Stimulated activated CD8-positive, alpha-beta memory T cell treated with anti-CD3 and anti-CD28 coated beads, Interleukin-7, amount 100 ng/mL, for 1 hour (primary cell): Measurements from ENCODE around the gene MAFB.
A peak's percentile ranks its signal among the peaks of the same experiment; 100 is the strongest.

ENCODE experiments used
- DNase-seq, 2 donors: peaks; one replicate each; pipeline ENCODE4 v3.0.0-alpha.2; 2020; ENCODE audit warnings: low read depth in 2 of 2

MAFB gene

DNA sequence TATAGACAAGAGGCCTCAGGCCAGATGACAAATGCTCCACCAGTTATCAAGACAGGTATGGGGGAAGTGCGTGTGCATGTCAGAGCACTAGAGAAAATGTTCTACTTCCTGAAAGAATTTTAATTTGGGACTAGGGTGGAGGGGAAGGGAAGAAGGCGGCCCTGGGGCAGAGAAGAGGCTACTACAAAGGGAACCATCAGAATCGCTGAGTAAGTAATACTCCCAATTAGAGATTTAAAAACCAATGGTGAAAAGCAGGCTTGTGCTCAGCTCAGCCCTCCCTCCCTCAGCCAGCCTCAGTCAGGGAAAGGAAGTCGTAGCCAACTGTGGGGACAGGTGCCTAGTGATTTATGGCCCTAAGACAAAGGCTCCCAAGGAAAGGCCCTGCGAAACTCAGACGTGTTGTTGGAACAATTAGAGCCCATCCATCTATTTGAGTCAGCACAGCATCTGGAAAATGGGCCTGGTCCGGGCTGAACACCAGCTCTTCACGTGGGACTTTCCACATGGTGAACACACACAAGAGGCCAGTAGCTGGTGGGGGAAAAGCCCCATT, 15.0 kb upstream of the MAFB start:
- DNase-seq: no peak

DNA sequence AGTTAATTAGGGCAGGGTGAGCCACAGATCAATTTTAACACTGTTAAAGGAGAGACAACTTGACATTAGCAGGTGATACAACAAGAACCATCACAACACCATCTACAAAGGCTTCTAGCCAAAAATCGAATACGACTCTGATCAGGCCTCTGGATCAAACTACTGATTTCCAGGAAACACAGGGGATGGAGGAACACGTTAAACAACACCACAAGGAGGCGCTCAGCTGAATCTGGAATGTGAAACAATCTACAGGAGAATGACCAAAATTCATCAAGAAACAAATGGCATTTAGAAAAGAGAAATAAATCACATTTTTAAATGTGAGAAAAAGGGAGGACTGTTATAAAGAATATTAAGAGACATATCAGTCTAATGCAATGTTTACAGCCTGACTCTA, 13.5 kb upstream of the MAFB start:
- no peak for DNase-seq

DNA sequence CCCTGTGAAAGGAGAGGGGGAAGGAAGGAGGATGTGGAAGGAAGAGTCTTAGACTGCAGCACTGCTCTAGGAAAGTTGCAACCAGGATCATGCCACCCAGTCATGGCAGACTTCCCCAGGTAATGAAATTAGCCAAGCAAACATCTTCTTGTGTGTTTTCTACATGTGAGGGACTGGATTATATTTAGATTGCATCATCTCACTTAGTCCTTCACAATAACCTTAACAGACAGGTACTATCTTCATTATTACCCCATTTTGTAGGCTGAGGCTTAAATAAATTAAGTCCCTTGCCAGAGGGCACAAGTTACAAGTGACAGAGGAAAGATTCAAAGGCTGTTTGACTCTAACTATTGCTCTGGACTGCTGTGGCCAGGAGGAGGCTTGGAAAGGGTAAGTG, 9.7 kb upstream of the MAFB start:
- no peak for DNase-seq

DNA sequence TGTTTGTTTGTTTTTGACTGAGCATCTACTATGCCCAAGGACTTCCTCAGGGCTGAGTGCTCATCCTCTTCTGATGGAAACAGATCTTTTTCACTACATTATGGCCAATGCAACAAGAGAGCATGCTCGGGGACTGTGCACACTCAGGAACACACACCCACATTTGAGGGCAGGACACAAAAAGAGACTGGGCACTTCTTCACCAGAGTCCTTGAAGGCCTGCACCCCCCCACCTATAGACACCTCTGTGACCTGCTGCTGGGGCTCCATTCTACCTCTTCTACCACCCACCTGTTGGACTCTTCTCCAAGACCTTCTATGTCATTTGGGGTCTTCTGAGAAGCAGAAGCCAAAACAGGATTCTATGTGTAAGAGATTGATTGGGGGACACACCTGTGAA, 9.2 kb upstream of the MAFB start:
- no peak for DNase-seq

DNA sequence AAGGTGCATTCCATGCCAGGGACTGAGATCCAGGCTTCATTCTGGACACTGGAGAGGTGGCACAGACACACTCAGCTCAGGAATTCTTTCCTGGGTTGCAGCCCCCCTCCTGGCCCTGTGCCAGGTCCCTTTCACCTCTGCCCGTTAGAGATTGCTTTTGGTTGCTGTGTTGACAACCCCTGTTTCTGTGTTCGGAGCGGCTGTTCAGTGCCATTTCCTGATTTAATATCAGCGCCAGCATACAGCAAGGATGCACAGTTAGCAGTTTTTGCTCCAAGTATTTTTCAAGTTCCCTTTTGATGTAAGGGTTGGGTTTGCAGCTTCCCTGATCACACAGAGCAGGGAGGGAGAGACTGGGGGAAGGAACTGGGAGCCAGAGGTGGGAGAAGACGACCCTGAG, 8.5 kb upstream of the MAFB start:
- no peak for DNase-seq

DNA sequence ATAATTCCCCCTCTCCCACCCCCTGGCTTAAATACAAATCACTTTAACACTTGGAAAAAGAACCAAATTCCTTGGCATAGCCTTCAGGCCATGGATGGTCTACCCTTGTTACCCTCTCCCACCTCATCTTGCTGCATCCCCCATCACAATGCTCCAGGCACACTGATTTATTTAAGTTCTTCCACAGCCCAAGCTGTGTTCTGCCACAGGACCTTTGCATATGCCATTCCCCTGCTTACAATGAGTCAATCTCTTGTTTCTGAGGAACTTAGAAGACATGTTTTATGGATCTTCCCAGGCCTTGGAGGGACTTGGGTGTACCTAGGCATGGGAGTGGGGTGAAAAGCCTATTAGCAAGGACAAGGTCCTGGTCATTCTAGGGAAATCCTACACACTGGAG, 6.2 kb upstream of the MAFB start:
- no peak for DNase-seq

DNA sequence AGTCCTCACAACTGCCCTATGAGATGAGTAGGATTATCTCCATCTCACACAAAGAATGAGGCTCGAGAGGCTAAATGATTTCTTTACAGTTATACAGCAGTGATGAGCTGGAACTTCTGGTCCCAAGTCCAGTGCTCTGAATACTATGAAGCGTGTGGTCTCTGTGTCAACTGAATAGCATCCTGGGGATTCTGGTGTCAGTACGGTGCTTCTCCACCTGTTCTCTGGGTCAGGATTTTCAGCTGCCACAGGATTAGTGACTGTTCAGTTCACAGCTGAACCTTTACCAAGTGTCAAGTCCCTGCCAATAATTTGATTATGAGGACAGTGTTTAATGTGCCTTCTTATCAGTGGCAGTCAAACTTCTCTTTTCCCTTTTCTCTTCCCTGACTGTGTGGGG, 5.2 kb upstream of the MAFB start:
- no peak for DNase-seq

DNA sequence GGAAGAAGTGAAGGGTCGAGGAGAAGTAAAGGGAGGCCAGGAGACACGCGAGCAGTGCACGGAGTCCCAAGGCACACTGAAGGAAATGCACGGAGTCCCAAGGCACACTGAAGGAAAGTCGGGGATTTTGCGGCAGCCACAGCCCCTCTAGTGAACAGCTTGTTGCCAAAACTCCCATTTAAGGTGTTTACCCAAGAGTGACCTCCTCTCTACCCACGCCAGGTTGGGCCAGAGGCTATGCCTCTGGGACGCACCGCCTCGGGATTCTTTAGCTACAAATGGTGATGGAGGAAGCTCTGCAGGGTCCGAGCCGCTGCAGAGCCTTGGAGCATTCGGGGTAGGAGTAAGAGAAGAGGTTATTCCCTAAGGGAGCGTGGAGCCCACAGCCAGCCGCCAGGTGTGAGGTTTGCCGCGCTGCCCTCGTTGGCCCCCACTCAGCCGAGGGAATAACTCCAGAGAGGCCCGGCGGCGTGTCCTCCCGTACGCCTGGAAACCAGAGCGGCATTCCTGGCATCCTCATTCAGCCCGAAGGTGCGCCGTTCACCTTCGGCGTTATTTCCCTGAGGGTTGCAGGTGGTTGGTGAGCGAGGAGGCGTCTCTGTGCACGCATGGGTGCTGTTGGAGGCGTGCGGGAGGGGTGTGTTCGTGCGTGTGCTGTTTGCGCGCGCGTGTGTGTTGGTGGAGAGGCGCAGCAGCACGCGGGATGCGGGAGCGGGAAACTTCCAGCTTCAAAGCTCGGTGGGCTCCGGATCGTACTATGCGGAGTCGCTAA, 3.4 kb upstream of the MAFB start:
- DNase-seq: no peak

DNA sequence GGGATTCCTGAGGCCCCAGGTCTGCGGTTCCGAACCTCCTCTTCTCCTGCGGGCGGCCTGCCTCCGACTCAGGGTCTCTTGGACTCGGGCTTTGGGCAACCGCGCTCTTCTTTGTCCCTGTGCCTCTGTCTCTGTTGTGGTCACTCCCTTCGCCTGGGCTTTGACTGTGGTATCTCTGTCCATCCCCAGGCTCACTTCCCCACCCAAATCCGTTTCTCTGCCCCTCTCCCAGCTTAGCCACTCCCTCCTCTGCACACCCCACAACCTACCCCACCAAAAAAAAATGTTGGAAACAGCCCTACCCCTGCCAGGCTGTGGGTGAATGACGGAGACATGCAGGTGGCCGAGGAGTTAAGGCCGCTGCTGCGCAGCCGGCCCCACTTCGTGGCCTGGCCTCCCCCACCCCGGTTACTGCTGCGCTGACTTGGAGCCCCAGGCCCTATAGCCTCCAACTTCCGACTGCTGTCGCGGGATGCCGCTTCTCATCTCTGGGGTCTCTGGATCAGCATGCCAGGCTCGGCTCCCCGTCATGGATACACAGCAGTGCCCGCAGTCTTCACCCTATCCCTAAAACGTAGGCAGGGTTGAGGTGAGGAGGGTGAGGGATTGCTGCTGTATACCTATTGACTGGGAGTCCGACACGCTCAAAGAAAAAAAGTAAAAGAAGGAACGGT, 2.7 kb upstream of the MAFB start:
- DNase-seq: no peak

DNA sequence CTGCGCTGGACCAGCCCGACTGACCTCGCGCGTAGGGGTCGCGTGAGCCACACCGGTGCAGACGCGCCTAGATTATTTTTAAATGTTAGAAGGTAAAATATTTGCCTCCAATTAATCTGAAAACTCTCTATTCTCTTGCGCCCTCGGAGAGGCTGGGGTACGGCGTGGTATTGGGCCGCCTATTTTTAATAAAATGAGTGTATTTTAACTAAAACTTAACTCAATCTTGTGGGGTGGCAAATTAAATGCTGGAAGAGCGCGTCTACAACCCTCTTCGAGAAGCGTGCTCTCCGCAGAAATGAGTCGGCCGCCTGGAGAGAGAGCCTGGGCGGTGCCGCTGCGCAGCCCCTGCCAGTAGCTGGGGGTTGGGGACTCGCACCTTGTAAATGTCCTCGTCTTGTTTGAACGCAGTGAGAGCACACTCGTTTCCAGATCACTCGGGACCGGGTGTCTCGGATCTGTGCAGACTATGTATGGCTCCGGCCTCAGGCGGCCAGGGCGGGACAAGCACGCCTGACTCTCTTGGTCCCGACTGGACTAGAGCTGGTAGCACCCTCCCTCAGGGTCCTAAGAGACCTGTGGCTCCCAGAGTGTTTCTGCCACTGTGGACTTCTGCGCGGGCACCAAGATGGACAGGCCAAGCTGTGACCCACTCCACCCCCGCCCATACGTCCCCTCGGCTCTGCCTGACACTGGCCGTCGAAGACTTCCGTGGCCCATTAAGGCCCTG, 2.0 kb upstream of the MAFB start:
- DNase-seq: no peak

DNA sequence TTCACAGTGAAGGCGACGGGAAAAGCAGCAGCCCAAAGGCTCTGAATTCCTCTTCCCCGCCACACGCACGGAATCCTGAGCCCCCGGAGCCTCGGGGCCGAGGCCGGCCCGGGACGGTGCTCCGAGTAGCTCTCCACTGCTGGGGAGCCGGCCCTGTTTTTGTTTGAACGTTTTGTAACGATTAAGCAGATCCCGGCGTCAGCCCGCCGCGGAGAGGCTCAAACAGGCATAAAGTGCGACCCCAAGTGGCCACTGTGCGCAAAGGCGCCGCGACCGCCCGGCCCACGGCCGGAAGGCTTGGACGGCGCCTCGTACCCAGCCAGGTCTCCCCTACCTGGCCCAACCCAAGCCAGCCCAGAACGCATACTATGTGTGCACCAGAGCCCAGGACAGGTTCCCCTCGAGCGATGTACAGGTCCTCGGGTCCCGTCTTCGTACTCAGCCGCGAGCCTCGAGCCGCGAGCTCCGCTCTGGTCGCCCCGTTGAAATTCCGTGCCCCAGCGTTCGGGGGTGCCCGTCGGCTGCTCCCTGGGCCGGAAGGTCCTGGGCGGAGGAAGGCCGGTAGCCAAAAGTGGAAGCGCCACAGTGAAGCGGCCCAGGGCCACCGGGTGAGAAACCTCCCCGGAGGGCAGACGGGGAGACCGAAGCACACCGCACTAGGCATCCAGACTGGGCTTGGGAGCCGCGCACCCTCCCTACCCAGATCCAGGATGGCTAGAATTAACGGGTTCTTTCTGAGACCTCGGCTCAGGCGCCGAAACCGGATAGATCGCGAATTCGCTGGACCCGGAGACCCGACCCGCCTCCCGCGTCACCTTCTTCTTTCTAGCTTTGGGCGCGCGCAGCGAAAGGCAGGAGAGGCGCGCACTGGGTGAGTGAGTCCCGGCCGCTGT, 1.2 kb upstream of the MAFB start:
- DNase-seq: peak in 1 of 2 donors; percentile 23

DNA sequence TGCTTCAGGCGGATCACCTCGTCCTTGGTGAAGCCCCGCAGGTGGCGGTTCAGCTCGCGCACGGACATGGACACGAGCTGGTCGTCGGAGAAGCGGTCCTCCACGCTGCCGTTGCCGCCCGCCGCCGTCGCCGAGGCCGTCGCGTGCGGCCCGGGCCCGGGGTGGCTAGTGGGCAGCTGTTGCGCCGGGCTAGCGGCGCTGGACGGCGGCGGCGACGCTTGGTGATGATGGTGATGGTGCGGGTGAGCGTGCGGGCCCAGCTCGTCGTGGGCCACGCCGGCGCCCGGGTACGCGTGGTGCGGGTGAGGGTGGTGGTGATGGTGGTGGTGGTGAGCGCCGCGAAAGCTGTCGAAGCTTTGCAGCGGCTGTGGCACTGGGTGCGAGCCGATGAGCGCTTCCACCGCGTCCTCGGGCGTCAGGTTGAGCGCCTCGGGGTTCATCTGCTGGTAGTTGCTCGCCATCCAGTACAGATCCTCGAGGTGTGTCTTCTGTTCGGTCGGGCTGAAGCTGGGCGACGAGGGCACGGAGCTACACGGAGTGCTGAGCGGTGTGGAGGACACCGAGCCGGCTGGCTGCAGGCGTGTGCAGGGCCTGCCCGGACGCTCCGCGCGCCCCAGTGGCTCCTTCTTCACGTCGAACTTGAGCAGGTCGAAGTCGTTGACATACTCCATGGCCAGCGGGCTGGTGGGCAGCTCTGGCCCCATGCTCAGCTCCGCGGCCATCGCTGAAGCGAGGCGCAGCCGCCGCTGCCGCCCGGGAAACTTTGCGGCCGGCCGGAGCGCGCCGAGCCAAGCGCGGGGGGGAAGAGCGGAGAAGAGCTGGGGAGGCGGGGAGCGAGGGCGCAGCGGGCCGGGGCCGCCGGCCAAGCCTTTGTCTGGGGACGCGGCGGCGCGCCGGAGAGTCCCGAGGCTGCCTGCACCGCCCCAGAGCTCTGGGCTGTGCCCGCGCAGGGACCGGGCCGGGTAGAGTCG, 622 bp downstream of the MAFB start:
- DNase-seq: no peak

DNA sequence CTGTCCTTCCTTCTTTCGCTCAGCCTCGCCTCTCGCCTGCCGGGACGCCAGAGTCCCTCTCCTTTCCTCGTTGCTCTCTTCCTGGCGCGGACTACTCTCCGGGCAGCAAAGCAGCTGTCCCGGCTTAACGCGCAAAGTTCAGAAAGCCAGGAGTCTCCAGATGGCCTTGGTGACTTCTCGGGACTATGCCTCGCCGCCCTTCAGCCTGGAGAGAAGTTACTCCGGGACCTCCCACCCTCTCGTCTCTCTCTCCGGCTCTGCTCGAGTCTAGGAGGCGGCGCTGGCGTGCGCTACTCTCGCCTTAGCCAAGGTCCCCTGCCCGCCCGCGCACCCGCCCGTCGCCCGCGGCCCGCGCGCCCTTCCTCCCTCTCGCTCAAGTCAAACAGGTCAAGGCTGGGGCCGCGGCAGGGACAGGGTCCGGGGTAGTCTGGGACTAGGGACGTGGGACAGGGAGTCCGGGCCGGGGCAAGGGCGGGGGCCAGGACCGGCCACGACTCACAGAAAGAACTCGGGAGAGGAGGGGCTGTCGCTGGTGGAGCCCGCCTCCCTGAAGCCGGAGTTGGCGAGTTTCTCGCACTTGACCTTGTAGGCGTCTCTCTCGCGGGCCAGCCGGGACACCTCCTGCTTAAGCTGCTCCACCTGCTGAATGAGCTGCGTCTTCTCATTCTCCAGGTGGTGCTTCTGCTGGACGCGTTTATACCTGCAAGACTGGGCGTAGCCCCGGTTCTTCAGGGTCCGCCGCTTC, 1.5 kb downstream of the MAFB start:
- DNase-seq: no peak

DNA sequence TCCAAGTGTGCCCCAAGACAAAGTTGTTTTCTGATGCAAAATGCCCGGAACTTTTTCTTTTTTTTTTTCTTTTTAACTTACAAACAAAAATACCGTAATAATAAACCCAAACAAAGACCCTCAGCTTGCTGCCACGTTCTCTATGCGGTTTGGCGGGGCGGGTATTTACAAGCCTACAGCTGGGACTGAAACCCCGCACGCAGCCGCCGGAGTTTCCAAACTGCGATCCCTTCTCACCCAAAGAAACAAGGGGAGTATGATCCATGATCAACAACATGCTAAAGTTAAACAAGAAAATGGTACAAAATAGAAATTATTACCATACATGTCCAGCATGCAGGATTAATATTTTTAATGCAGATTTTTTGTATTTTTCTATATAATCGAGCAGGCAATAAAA, 2.1 kb downstream of the MAFB start:
- DNase-seq: no peak

DNA sequence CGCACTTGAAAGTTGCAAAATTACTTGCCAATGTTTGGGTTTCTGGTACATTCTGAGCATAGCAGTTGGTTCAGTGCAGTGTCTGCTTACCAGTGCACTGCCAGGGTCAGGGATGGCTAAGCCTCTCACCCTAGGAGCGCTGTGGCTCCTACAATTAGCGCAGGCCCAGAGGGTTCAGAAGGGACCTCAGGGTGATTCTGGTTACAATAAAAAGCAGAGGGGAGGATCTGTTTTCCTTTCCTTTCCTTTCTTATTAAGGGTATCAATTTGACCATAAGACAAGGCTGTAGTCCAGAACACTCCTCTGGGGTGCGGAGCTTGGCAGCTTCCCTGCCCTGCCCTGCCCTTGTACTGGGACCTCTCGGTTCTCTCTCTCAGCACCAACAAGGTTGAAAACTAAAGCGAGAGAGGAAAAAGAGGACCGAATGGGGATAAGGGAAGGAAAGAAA, 2.6 kb downstream of the MAFB start:
- no peak for DNase-seq

DNA sequence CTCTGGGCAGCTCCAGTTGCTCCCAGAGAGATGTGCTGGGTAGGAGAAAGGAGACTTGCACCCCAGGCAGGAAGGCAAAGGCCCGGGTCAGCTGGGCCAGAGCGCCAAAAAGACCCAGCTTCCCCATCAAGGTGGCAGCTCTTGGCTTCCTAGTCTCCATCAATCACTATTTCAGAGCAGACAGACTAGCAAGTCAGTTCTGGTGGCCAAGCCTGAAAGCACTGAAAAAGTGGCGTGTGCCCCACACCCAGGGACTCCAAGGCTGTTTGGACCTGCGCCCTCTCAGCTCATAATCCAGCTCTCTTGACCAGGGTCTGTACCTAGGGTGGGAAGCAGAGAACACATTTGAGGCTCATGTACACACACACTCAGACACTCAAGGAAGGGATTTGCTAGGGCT, 3.7 kb downstream of the MAFB start:
- DNase-seq: no peak

DNA sequence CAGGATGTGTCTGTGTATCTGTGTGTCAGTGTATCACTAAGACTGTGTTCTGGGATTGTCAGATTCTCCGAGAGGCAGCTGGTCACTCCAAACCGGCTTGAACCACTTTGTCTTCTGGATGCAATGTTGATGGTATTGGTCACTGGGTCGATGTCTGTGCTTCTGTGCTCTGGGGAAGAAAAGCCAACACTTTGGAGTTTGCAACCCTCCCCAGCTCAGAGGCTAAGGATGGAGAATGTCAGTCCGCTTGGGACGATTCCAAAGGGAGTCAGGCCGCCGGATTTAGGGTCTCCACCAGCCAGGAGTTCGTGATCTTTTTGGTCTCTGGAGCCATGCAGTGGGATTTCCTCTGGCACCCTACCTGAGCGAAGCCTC, 5.2 kb downstream of the MAFB start:
- DNase-seq: no peak

DNA sequence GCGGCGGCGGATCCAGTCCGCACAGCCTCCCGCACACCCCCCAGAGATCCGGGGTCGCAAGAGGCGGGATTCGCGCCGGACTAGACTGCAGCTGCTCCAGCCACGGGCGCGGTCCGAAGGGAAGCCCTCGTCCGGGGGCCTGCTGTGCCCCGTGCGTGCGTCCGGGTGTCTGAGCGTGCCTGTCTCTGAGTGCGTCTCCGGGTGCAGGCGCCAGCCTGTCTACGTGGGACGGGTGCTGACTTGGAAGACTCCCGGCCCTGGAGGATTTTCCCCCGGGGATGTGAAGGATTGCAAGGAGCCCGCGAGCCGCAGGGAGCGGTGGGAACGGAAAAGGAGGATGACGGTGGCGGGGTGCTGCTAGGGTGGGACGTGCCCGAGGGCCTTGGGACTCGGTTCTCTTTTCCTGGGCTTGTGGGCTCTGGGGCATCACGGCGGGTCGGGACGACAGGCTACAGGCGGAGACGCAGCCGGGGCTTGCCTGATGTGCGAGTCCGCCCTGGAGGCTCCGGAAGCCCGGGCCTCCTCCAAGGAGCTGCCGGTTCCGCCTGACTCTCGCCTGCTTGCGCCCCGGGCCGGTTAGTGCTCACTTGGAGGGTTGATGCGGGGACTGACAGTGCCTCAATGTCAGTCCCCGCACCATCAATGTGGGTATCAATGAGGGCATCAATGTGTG, 5.7 kb downstream of the MAFB start:
- DNase-seq: no peak
